Tibial nerve (tissue), 3 donors: ENCODE measurements around the gene NME7.
"Not testable (repeated sequence)": the region's sequence is repeated elsewhere in the genome, so short reads cannot be mapped to it uniquely, and the experiment has no call there.

Source experiments
- CTCF ChIP-seq, 5 experiments: fragments of 200-600 bp in 3 of 5; fragments of 450-650 bp in 2 of 5; sonication (generic) in 3 of 5; IDR thresholded peaks; one replicate each; pipeline ENCODE4 v1.5.1; 2016 to 2019; ENCODE audit warnings: antibody characterized with exemption in 5 of 5, mild to moderate bottlenecking in 3 of 5, moderate library complexity in 2 of 5
- POLR2A ChIP-seq, 2 donors: fragments of 450-650 bp; IDR thresholded peaks; one replicate each; pipeline ENCODE4 v1.6.1; 2017; ENCODE audit warnings: antibody characterized with exemption in 2 of 2, mild to moderate bottlenecking in 2 of 2, moderate library complexity in 2 of 2

GRCh38 chr1:169402578-169402977 is 35.0 kb upstream of the NME7 start:
- not testable (repeated sequence) for TF ChIP-seq CTCF, POLR2A (IDR thresholded peaks at IDR 0.05)
